GM18526 (cell line): ENCODE measurements around the gene CD52.

Source experiments
- POLR2A ChIP-seq: IDR thresholded peaks from 3 replicates; pipeline ENCODE4 v1.6.1; 2011; ENCODE audit not compliant: insufficient read length; ENCODE audit errors: extremely low read depth

Gene CD52

DNA sequence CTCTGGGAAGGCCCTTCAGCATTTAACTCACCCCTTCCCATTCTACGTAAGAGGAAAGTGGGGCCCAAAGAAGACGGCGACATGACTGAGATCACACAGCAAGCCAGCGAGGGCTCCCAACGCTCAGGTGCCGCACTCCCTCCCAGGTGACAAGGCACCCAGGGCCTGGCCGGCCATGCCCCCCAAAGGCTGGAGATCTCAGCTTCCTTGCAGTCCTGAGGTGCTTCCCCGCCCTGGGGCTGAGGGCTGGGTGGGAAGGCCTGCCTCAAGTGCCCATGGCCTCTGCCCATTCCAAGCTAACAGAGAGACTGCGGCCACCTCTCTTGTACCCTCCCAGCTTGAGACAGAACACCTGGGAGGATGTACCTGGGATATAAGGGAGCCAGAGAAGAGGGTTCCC is 37.2 kb downstream of the CD52 start:
- TF ChIP-seq POLR2A, result no peak

DNA sequence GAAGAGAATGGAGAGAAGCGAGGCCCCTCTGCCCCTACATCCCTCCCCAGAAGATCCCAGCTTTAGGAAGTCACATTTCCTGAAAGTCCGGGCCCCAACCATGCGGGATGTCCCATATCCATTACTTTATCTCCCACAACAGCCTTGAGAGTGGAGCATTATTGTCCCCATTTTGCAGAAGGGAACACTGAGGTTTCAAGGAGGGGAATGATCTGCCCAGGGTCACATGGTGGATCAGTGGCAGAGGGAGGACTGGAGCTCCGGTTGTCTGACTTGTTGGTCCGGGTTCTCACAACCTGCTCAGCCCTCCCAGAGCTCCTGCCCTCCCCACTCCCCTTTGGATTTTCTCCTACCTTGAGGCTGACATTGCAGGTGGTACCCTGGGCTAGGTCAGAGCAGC is 38.3 kb downstream of the CD52 start:
- no peak for TF ChIP-seq POLR2A

DNA sequence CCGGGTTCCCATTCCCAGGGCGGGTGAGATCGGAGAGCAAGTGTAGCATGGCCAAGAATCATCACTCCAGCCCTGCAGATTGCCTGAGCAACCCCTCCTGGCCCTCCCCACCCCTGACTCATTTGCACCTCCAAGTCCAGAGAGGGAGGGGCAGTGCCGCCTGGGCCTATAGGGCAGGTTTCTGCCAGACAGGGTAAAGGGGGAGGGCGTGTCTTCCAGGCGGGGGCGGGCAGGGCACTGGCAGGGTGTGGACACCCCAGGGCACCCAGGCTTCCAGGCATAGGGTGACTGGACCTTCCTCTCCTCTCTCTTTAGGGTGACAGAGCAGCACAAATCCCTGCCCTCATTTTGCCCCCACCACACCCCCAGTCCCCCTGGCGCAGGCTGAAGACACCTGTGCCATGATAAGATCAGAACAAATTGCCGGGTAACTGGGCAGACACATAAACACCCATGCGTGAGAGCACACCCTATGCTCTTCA is 39.4 kb downstream of the CD52 start:
- no peak for TF ChIP-seq POLR2A

DNA sequence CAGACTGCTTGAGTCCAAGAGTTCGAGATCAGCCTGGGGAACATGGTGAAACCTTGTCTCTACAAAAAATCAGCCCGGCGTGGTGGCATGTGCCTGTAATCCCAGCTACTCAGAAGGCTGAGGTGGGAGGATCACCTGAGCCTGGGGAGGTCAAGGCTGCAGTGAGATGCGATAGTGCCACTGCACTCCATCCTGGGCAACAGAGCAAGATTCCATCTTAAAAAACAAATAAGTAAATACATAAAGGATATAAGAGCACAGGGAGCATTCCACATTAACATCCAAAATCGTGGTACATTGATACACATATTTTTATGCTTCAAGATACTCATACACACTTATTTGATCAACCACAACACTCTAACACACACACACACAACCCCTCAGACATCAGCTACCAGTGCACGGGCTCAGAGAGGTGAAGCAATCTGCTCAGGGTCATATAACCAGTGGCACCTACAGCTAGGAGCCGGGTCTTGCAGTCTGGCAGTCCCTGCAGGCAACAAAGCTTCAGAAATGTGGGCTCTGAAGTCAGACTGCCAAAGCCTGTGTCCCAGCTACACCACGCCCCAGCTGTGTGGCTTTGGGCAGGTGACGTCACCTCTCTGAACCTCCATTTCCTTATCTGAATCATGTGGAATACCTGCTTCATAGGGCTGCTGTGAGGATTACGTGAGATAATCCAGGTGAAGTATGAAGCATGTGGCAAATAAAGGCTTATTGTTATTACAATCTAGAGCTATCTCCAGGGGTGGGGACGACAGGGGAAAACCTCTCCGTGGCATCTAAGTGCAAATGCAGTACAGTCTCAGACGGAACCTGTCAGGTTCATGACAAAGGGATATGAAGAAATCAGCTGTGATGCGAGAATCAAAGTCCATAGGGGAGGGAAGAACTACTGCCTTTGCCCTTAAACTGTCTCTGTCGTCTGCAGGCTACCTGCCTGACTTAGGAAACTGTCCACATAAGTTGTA is 40.9 kb downstream of the CD52 start:
- no peak for TF ChIP-seq POLR2A

DNA sequence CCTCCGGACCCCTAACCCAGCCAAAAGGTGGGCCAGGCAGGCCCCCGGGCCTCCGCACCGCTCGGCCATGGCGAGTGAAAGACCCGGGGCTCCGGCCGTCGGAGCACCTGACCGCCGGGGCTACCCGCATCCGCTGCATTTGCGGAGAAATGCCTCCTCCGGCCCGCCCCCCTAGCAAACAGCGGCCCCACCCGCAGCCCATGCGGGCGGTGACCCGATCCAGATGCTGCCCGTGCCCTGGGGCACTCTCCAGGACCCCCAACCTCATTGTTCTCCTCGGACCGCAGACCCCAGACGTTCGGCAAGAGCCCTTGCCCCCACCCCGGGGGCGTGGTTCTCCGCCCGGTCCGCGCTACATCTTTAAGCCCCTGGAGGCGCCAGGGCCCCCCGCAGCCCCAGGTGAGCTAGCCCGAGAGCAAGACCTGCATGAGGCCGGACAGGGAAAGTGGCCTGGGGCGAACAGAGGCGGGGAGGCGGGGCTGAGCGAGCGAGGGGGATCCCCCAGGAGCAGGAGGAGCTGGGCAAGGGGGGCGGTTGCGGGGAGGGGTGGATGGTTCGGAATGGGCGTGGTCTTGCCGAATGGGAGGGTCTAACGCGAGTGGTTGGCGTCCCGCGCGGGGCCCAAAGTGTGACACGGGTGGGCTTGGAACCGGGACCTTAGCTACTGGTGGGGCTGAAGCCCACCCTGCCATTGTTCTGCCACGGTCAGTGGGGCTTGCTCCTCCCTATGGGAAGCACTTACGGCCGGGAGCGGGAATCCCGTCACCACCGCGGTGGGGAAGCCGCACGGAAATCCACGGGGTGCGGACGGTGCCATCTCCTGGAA is 42.4 kb downstream of the CD52 start:
- no peak for TF ChIP-seq POLR2A

DNA sequence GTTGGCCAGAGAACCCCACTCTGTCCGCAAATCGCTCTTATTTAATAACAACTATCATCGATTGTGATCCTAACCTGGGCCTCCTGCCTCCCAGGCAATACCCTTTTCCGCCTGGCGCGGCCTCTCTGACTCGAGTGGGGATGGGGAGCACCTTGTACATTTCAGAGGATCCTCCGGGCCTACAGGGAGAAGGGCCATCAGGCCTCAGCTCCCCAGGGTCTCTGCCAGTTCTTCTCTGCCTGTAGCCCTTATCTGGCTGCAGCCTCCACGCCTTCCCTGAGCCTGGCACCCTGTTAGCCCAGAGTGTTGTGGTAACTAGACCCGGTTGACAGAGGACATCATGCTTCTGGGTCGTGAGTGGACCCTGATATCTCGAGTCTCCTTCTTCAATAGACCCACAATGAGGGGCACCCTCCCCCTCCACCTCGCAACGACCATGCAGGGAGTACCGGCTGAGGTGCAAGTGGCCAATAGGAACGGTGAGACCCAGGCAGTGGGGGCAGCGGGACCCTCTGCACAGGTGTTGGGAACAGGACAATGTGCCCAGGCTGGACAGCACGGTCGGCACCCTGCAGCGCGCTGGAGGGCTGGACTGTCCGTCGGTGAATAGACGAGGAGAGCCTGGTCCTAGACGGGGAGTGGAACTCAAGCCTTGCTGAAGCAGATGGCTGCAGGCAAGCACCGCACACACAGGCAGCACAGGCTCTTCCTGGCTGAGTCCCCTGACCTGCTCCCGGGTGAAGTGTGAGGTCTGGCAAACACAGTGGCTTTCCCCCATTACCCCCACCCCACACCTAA is 43.2 kb downstream of the CD52 start:
- no peak for TF ChIP-seq POLR2A

DNA sequence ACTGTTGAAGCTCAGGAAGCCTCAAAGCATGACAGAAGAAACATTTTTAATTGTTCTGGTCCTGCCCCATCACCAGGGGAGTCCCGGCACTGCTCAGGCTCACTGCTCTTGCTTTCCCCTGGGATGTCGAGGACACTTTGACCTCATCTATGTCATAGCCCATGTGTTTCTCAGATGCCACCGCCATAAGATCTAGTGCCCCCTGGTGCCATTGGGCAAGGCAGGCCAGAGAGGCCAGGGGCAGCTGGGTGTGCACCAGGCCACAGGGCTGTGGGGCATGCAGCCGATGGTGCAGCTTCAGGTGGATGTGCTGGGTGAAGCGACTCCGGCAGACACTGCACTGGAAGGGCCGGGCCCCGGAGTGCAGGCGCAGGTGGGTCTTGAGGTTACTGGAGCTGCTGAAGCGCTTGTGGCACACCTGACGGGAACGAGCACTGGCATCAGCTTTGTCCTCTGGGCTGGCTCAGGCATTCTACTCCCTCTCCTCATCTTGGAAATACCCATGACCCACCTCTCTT is 43.9 kb downstream of the CD52 start:
- no peak for TF ChIP-seq POLR2A

DNA sequence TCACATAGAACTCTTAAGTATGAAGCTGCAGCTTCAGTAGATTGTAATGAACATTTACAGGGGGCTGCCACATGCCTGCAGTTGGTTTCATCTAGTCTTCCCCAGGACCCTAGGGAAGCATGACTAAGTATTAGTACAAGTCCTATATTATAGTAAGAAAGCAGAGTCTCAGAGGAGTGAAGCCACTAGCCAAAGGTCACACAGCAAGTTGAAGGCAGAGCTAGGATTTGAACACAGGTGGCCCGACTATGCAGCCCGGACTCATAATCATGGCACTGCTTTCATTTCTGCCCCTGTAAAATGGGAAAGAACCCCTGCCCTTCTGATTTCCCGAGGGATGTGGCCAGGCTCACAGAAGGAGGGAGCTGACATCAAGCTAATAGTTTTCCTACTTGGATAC is 44.6 kb downstream of the CD52 start:
- no peak for TF ChIP-seq POLR2A

DNA sequence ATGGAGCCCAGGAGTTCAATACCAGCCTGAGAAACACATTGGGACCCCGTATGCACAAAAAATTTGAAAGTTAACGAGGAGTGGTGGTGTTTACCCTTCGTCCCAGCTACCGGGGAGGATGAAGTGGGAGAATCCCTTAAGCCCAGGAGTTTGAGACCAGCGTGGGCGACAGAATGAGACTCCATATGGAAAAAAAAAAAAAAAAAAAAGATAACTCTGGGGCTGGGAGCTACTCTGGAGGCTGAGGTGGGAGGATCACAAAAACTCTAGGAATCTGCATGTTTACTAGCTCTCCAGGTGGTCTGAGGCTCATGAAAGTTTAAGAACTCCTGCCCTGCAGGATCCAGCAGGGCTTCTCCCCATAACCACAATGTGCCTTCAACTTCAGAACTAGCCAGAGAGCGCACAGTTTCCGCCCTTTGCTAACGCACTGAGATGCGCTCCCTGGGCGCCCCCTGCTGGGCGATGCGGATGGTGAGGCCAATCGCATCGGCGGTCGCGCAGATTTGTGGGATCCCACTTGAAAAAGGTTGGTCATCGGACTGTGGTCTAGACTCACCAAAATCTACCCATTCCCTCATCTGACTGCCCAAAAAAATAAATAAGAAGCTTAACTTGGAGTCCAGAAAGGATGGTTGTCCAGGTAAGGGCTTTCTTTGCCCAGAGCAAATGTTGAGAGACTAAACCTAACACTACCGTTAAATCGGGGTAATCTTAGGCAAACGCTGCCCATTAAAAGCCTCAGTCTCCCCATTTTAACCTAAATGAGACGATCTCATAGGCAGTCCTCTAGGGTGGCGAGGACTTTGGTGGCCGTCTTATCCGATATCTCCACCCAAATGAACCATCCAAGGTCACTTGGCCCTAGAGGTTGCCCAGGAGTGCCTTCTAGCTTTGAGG is 46.0 kb downstream of the CD52 start:
- TF ChIP-seq POLR2A, result no peak

DNA sequence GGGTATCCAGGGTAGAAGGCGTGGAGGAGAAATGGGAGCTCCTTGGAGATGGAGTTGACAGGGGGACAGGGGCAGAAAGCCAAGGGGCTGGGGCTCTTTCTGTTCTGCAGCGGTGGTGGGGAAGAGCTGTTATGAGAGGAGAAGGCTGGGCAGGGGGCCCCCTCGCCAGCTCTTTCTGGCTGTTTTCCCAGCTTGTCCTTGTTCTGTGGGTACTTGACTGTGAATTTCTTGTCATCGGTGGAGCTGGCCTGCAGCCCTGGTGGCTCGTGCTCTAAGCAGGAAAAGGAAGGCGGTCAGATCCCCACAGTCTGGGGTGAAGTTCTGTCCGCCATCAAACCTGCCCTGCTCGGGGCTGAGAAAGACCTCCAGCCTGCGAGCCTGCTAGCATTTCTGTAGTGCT is 47.2 kb downstream of the CD52 start:
- TF ChIP-seq POLR2A, result no peak

DNA sequence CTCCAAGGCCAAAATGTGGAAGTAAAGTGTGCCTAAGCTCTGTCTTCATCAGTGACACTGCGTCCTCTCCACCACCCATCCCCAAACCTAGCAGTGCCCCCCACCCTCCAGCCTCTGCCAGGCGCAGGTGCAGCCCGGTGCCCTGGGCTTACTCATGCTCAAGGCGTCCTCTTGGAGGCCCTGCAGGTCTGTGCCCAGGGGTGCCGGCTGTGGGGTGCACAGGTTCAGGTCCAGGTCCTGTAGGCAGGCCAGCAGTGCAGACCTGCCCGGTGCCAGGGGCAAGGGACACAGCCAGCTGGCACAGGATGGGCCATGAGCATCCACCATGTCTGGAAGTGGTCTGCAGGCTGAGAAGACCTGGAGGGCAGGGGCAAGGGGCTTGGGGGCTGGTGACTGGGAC is 49.7 kb downstream of the CD52 start:
- no peak for TF ChIP-seq POLR2A

DNA sequence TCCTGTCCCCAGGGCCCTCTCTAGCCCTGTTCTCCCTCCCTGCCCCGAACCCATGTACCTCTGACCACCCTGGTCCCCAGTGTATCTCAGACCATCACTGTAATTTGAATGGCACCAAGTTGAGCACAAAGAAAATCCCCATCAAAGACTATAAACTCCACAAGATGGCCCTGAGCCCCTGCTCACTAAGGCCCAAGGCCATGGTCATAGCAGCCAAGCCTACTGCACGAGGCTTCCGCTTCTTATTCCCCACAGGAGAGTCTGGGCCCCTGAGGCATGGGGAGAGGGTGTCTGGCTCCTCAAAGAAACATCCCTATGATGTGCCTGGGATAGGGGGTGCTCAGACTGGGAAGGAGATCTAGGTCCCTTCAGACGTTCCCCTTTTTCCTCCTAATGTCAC is 50.2 kb downstream of the CD52 start:
- TF ChIP-seq POLR2A, result no peak

DNA sequence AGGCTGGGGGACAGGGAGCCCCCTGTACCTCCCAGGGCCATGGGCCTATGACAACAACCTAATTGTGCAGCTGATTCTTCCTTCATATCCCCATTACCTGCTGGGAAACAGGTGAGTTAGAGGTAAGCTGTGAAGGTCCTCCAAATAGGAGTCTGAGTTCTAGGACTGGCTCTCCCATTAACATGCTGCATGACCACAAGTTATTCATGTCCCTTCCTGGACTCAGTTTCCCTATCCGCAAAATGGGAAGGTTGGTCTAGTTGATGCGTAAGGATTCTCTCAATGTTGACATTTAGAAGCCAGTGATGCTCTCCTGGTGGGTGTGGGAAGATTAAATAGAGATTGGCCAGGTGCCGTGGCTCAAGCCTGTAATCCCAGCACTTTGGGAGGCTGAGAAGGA is 50.7 kb downstream of the CD52 start:
- TF ChIP-seq POLR2A, result no peak
